NCI-H1092 treated with DMSO at 0.1 percent for 48 hours (cell line): ENCODE measurements around the gene DHX32.

Experiments used
- DNase-seq: peaks from one replicate; lab custom pipeline; 2025; lab: John Stamatoyannopoulos, UW

DHX32 gene

GRCh38 chr10:125811251-125811650 lies 69.8 kb downstream of the DHX32 start:
- no peak for DNase-seq

DNA sequence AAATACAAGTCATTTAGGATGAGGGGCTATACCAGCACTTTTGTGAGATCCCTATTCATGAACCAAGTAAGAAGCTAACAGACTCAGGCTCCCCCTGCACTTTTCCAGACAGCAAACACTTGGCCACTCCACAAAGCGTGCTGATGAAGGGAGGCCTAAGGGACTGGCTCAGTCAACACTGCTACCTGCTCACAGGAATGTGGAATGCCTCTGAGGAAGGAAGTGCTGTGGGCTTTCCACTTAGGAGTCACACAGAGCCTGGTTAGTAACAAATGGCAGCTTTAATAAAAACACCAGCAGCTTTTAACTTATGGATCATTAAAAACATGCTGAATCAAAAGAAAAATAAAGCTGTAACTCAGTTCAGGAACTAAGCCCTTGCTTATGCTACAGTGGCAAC lies 73.0 kb downstream of the DHX32 start:
- no peak for DNase-seq

- no peak for DNase-seq
Measured at GRCh38 chr10:125802739-125803138, 78.4 kb downstream of the DHX32 start.

GRCh38 chr10:125802131-125802530 lies 79.0 kb downstream of the DHX32 start:
- DNase-seq: no peak

DNA sequence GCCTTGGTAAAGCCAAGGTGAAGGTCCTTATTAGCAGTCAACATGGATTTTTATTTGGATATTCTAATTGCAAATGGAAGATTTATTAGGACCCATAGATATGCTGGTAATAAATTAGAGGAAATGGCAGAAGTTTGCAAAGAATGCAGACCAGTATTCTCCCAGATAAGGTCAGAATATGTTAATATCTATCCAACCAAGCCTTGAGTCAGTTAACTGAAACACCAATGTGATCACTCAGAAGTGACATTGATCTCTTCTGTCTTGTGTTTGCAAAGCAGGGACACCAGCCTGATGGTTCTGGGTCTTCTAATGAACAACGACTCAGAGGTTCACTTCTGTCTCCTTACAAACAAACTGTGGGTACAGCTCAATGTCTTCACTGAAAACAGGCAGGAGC lies 79.5 kb downstream of the DHX32 start:
- no peak for DNase-seq

- DNase-seq: no peak
Measured at GRCh38 chr10:125799451-125800182, 81.5 kb downstream of the DHX32 start.

DNA sequence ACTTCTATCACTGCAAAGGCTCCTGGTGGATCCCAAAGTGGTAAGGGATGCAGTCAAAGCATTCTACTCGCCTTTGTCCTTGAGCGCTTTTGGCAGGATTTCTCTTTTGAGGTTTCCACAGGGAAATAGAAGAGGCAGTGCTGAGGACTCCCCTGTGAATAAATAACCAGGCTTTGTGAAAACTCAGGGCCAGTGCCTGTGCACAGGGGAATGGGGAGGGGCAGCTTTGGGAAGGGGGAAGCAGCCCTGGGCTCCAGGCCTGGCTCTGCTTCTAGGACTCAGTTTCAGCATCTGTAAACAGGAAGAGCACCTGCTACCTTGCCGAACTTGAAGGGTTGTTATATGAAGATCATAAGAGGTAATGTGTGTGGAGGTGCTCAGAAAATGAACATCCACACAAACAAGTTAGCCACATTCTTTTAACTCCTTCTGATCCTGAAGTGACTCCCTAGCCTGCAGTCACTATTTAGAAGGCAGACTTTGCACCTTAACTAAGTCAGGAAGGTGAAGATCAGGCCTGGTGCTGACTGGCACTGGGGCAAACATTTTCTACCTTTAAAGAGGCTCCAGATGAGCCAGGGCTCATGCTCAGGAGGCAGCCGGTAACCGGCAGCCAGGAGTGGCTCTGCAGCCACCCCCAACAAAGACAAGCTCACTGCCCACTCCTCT lies 83.0 kb downstream of the DHX32 start:
- no peak for DNase-seq

DNA sequence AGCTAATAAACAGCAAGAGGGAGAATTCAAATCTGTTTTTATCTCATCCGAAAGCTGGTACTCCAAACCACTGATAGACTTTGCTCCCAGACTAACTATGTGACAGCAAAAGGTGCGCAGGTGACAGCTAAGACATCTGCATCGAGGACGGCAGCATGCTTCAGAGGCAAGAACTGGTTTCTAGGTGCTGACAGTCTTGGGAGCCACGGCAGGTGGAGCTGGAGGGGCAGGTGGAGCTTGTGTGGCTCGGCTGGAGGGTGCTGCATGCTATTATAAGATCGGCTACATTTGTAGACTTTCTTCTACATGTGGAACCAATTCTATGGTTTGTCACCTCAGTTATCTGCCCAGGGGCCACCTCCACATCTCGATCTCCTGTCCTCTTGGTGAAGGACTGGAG lies 83.7 kb downstream of the DHX32 start:
- DNase-seq: no peak

DNA sequence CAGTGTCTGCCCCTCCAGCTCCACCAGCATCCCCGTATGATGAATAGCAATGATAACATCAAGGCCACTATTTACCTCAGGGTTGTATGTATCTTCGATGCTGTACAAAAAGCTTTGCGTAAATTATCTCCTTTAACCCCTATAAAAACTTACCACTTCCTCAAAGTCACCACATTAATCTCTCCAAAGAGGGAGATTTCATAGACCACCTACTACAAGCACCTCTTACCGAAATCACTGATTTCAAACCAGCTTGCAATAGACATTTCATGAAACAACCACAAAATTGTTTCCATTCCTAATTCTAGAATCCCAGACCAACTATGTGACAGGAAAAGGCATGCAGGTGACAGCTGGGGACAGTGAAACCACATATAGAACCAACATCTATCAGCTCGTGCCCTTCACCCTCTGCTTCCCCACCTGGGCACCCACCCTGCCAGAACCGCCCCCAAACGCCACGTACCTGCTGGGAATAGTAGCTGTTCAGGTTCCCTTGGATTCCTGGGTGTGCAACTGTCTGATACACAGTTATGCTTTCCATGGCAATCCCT lies 85.4 kb downstream of the DHX32 start:
- DNase-seq: no peak

- no peak for DNase-seq
Measured at GRCh38 chr10:125795128-125795527, 86.0 kb downstream of the DHX32 start.

DNA sequence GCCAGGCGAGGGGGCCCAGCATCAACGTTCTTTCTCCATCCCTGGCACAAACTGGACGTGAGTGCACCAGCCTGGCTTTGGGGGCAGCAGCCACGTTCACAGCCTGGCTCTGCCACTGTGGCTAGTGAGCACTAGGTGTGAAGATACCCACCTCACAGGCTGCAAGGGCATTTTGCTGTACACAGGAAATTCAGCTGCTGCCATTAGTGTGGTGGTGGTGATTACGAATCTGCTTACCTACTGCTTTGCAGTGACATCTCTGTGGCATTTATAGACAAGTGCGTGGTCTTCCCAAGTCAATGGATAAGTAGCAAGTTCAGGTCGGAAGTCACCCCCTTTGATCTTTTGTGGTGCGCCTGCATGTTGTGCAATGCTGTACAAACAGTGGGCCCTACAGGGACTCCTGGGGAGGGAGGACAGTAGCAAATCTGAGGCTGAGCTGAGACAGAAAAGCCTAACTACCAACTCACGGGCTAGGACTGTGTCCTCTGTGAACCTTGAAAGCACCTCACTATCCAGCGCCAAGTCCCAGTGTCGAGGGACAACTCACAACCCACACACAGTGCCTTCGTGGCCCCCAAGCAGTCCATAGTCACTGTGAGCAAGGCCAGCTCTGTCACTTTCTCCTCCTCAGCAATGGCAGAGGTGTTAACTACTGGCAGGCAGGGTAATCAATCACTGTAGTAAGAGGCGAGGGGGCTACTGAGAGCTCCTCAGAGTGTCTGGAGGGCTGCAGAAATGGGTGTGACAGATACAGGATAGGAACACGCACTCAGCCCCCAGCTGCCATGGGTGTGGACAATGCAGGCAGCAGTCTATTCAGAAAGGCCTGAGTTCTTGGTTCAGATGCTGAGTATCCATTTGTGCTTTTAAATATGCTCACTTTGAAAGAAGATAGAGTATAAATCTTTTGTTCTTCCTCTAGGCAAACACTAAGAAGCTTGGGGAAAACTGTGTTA lies 88.5 kb downstream of the DHX32 start:
- no peak for DNase-seq

- no peak for DNase-seq
Measured at GRCh38 chr10:125788156-125789034, 92.7 kb downstream of the DHX32 start.
